ENCODE results near the gene RAI14.
"Not testable (repeated sequence)": the region's sequence is repeated elsewhere in the genome, so short reads cannot be mapped to it uniquely, and the experiment has no call there.

Gene RAI14

GRCh38 chr5:34736445-34737115, 80.5 kb downstream of the RAI14 start:
- DNase-seq, result no peak

GRCh38 chr5:34737731-34738130, 81.6 kb downstream of the RAI14 start:
- no peak for DNase-seq

GRCh38 chr5:34738381-34738780, 82.3 kb downstream of the RAI14 start:
- DNase-seq, result no peak

- no peak for DNase-seq
These were observed 84.3 kb downstream of the RAI14 start for GRCh38 chr5:34740389-34740806.

GRCh38 chr5:34742061-34742460, 85.9 kb downstream of the RAI14 start:
- DNase-seq, result no peak

GRCh38 chr5:34743878-34744277, 87.8 kb downstream of the RAI14 start:
- DNase-seq, result no peak

- DNase-seq, result no peak
These were observed 92.3 kb downstream of the RAI14 start for GRCh38 chr5:34748431-34748830.

- DNase-seq, result no peak
These were observed 93.3 kb downstream of the RAI14 start for GRCh38 chr5:34749431-34749873.

- no peak for DNase-seq
These were observed 94.1 kb downstream of the RAI14 start for GRCh38 chr5:34750206-34750605.

- DNase-seq, result no peak
These were observed 95.9 kb downstream of the RAI14 start for GRCh38 chr5:34751807-34752736.

GRCh38 chr5:34753236-34753635, 97.1 kb downstream of the RAI14 start:
- not testable (repeated sequence) for DNase-seq

GRCh38 chr5:34755926-34756325, 99.8 kb downstream of the RAI14 start:
- no peak for DNase-seq

GRCh38 chr5:34756781-34757624, 100.9 kb downstream of the RAI14 start:
- no peak for DNase-seq

- DNase-seq, result no peak
These were observed 102.4 kb downstream of the RAI14 start for GRCh38 chr5:34758514-34758913.

- not testable (repeated sequence) for DNase-seq
These were observed 103.1 kb downstream of the RAI14 start for GRCh38 chr5:34759213-34759612.

- no peak for DNase-seq
These were observed 109.5 kb downstream of the RAI14 start for GRCh38 chr5:34765662-34766061.

- DNase-seq, result no peak
These were observed 111.1 kb downstream of the RAI14 start for GRCh38 chr5:34767180-34767579.

GRCh38 chr5:34770486-34770885, 114.4 kb downstream of the RAI14 start:
- no peak for DNase-seq

GRCh38 chr5:34771076-34771475, 114.9 kb downstream of the RAI14 start:
- no peak for DNase-seq

- no peak for DNase-seq
These were observed 116.4 kb downstream of the RAI14 start for GRCh38 chr5:34772267-34773098.

GRCh38 chr5:34774139-34774538, 118.0 kb downstream of the RAI14 start:
- no peak for DNase-seq

- DNase-seq, result not testable (repeated sequence)
These were observed 118.5 kb downstream of the RAI14 start for GRCh38 chr5:34774678-34775077.
